ENCODE measurements around the gene WAPL.

GRCh38 chr10:86556532-86556931, 34.9 kb upstream of the WAPL start:
- TF ChIP-seq EZH2 (IDR thresholded peaks at IDR 0.05) (no peak), POLR2AphosphoS5 (IDR thresholded peaks at IDR 0.05; ENCODE audit: borderline replicate concordance, low read depth, low read length) (no peak)

Measured in SK-N-MC (cell line).